Measurements from ENCODE around the gene PRDM15. TPM values are rescaled to one million over a fixed set of nuclear protein-coding genes. Genes with fewer than 3 reads are reported as not detected.

PRDM15 gene
- total RNA-seq, 2 experiments from 2014 or later, result 10.4 to 12.0 TPM

GRCh38 chr21:41873426-41873825 is 5.7 kb downstream of the PRDM15 start:
- Histone ChIP-seq H3K27ac (ENCODE audit: low read depth in 1 of 2, low read length in 2 of 2) (no peak overlapping the region), H3K36me3 (ENCODE audit: insufficient read depth, low read length) (peaks cover 2% of the 10 kb centered on the region), H3K27me3 (ENCODE audit: control insufficient read depth in 1 of 2, insufficient read depth in 2 of 2, low read length in 2 of 2) (no peaks in the 10 kb centered on the region), H3K9me3 (ENCODE audit: control insufficient read depth in 1 of 2, insufficient read depth in 1 of 2, low read length in 2 of 2) (no peaks in the 10 kb centered on the region), H3K4me1 (ENCODE audit: insufficient read depth, low read length) (peaks cover 22% of the 10 kb centered on the region), H3K4me3 (ENCODE audit: low read length) (no peak overlapping the region)
- ATAC-seq (ENCODE audit: poor library complexity), result no peak
- TF ChIP-seq CTCF (IDR thresholded peaks at IDR 0.05), result no peak
- DNase-seq, result no peak
- Mint-ChIP-seq H3K4me3 (no peak overlapping the region), H3K27me3 (no peaks in the 10 kb centered on the region), H3K9me3 (no peaks in the 10 kb centered on the region), H3K4me1 (ENCODE audit: low read depth) (peaks cover 25% of the 10 kb centered on the region), H3K27ac (no peak overlapping the region), H3K36me3 (ENCODE audit: low read depth) (peaks cover 14% of the 10 kb centered on the region)
- intact Hi-C loops (cut with DNase I, micrococcal nuclease), result no loop called here
- CTCF ChIA-PET, result no interaction called here
- POLR2A ChIA-PET, result interaction anchor here (0.7 kb wide), 1 partner anchor 18 kb away, joined by 3 read pairs; no protein-coding TSS in a partner anchor

GRCh38 chr21:41873005-41873404 is 6.1 kb downstream of the PRDM15 start:
- ChIA-PET CTCF (no interaction called here), POLR2A (no interaction called here)
- ATAC-seq (ENCODE audit: poor library complexity) (no peak), DNase-seq (no peak)
- Histone ChIP-seq H3K27me3 (ENCODE audit: control insufficient read depth in 1 of 2, insufficient read depth in 2 of 2, low read length in 2 of 2) (no peaks in the 10 kb centered on the region), H3K4me3 (ENCODE audit: low read length) (no peak overlapping the region), H3K4me1 (ENCODE audit: insufficient read depth, low read length) (peaks cover 18% of the 10 kb centered on the region), H3K9me3 (ENCODE audit: control insufficient read depth in 1 of 2, insufficient read depth in 1 of 2, low read length in 2 of 2) (no peaks in the 10 kb centered on the region), H3K27ac (ENCODE audit: low read depth in 1 of 2, low read length in 2 of 2) (no peak overlapping the region), H3K36me3 (ENCODE audit: insufficient read depth, low read length) (peaks cover 2% of the 10 kb centered on the region)
- intact Hi-C loops (cut with DNase I, micrococcal nuclease), result no loop called here
- no peak overlapping the region for H3K27ac Mint-ChIP-seq
- no peaks in the 10 kb centered on the region for H3K9me3 Mint-ChIP-seq
- peaks cover 22% of the 10 kb centered on the region for H3K4me1 Mint-ChIP-seq (ENCODE audit: low read depth)
- H3K4me3 Mint-ChIP-seq, result no peak overlapping the region
- no peaks in the 10 kb centered on the region for H3K27me3 Mint-ChIP-seq
- no peak for TF ChIP-seq CTCF (IDR thresholded peaks at IDR 0.05)
- H3K36me3 Mint-ChIP-seq (ENCODE audit: low read depth), result peaks cover 11% of the 10 kb centered on the region

- ChIA-PET POLR2A (no interaction called here), CTCF (no interaction called here)
- no peaks in the 10 kb centered on the region for H3K9me3 Mint-ChIP-seq
- Histone ChIP-seq H3K27ac (ENCODE audit: low read depth in 1 of 2, low read length in 2 of 2) (no peak overlapping the region), H3K27me3 (ENCODE audit: control insufficient read depth in 1 of 2, insufficient read depth in 2 of 2, low read length in 2 of 2) (no peaks in the 10 kb centered on the region), H3K4me1 (ENCODE audit: insufficient read depth, low read length) (peaks cover 2% of the 10 kb centered on the region), H3K36me3 (ENCODE audit: insufficient read depth, low read length) (peaks cover 2% of the 10 kb centered on the region), H3K4me3 (ENCODE audit: low read length) (no peak overlapping the region), H3K9me3 (ENCODE audit: control insufficient read depth in 1 of 2, insufficient read depth in 1 of 2, low read length in 2 of 2) (no peaks in the 10 kb centered on the region)
- no peaks in the 10 kb centered on the region for H3K27me3 Mint-ChIP-seq
- peaks cover 11% of the 10 kb centered on the region for H3K4me1 Mint-ChIP-seq (ENCODE audit: low read depth)
- no peak for ATAC-seq (ENCODE audit: poor library complexity)
- H3K4me3 Mint-ChIP-seq, result no peak overlapping the region
- no peak overlapping the region for H3K27ac Mint-ChIP-seq
- TF ChIP-seq CTCF (IDR thresholded peaks at IDR 0.05), result no peak
- no peak for DNase-seq
- peaks cover 7% of the 10 kb centered on the region for H3K36me3 Mint-ChIP-seq (ENCODE audit: low read depth)
- intact Hi-C loops (cut with DNase I, micrococcal nuclease), result no loop called here
Measured at GRCh38 chr21:41871293-41872030, 7.7 kb downstream of the PRDM15 start.
